Endometrial microvascular endothelial cells (primary cell): ENCODE data around the gene RNU6-8. TPM values are rescaled to one million over a fixed set of nuclear protein-coding genes. Genes with fewer than 3 reads are reported as not detected.

Experiments used
- in situ Hi-C: cut with HindIII; loops from 2 replicates; pipeline ENCODE4 v1.10.0; 2017; ENCODE audit warnings: low sequenced_read_pairs, low pct_unique_long_range_greater_than_20kb; ENCODE audit errors: inconsistent ontology term
- total RNA-seq: library from RNA; depleted of rRNA; stranded (reverse); fragments of >200 nt; gene quantifications from one replicate; pipeline ENCODE4 v1.2.3, GENCODE V29; 2015; ENCODE audit errors: inconsistent ontology term

RNU6-8 gene
- total RNA-seq, 1 donor from 2014 or later: not detected

- in situ Hi-C loops: no loop called here
Measured at GRCh38 chr14:32171469-32171868, 31.6 kb downstream of the RNU6-8 start.

- in situ Hi-C loops: no loop called here
Measured at GRCh38 chr14:32169191-32169590, 33.9 kb downstream of the RNU6-8 start.

GRCh38 chr14:32167907-32168306 lies 35.2 kb downstream of the RNU6-8 start:
- in situ Hi-C loops: no loop called here

GRCh38 chr14:32166924-32167323 lies 36.1 kb downstream of the RNU6-8 start:
- in situ Hi-C loops: no loop called here

- in situ Hi-C loops: no loop called here
Measured at GRCh38 chr14:32166029-32166428, 37.0 kb downstream of the RNU6-8 start.

Other genes with a start within 250 kb of the RNU6-8 start
- gene ARHGAP5, start 126.0 kb downstream of the RNU6-8 start, total RNA-seq: 24.0 TPM
- gene RNU6-7, start 1.2 kb downstream of the RNU6-8 start, total RNA-seq: not detected
- under 0.01 TPM for gene AKAP6, start 126.0 kb upstream of the RNU6-8 start, total RNA-seq